UCSD-AML1 (cell line): ENCODE data around the gene TWF2.

Source experiments
- DNase-seq: peaks from one replicate; lab custom pipeline; 2025; ENCODE audit not compliant: unreplicated experiment; lab: John Stamatoyannopoulos, UW

Gene TWF2

DNA sequence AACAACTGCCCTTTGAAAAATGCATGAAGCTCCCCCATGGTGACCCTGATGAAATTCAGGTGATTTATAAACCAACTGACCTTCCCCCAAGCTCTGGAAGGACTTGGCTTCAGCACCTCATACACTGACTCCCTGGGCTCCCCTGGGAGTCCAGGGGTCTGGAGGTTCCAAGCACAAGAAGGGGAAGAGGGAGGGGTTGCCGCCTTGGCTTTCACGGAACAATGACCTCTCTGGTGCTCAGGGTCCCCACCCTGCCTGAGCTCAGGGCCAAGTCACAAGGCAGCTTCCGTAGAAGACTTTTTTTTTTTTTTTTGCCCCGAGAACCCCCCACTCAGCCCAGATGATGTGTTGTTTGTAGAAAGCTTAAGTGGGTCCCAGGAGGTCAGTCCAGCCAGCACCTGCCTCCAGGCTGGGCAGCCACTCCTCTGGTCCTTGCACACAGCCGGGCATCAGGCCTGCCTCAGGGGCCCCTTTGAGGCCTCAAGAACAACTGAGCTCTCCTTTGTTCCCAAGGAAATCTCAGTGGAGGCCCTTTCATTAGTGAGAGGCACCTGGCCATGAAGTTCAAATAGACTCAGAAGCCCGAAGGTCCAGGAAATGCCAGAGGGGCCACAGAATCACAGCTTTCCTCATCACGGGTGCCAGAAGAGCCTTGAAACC is 55.0 kb downstream of the TWF2 start:
- no peak for DNase-seq

DNA sequence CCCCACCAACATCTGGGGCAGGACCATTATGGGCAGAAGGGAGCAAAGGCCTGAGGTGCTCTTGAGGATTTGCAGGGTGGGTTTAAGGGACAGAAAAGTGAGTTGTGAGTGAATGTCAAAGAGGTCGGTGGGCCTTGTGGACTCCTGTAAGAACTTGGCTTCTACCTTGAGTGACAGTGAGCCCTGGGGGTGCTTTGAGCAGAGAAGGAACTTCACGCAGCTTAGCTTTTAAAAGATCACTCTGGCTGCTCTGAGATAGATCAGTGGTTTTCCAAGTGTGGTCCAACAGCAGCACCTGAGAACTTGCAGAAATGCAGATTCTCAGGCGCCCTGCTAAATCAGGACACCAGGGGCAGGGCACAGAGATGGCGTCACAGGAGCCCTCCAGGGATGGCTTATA is 56.3 kb downstream of the TWF2 start:
- no peak for DNase-seq

DNA sequence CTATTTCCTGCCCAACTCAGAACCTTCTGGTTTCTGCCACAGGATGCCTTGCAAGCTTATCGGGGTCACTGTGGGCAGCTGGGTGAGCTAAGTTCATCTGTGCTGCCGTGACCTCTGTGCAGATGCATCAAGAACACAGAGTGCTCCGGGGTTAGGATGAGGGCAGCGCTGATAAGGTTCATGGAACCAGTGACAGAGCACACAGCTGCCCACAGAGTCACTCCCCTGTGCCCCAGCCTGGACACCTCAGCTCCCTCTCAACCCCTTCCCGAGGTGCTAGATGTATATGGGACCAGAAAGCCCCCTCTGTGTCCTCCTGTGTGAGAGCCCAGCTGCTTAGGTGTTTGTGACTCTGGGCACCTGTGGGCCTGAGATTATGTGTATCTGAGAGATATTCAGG is 56.8 kb downstream of the TWF2 start:
- no peak for DNase-seq

DNA sequence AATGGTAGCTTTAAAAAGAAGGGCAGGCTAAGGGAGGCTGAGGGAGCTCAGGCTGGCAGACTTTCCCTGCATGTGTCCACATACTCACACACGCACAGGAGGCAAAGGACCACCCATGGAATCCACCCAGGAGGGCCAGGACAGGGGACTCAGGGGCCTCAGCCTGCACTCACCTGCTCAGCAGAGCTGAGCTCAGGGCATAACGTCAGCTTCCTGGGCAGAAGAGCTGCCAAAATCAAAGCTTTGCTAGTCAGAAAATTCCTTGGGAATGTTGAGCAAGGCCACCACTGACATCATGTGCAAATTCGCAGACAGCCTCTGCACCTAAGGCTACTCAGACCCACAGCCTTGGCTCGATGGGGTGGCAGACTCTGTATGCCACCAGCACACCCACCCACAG is 57.4 kb downstream of the TWF2 start:
- no peak for DNase-seq
